Transverse colon (tissue), 4 donors: ENCODE data around the gene GPC6.

Experiments used
- CTCF ChIP-seq, 5 experiments: fragments of 200-600 bp in 3 of 5; fragments of 450-650 bp in 2 of 5; sonication (generic) in 3 of 5; IDR thresholded peaks; 1 replicate in 2 of 5; 2 replicates in 3 of 5; pipeline ENCODE4 v1.5.1; 2016 to 2017; ENCODE audit warnings: antibody characterized with exemption in 5 of 5, inconsistent platforms in 3 of 5, mild to moderate bottlenecking in 2 of 5, moderate library complexity in 1 of 5
- EP300 ChIP-seq: sonication (generic); formaldehyde crosslinking; IDR thresholded peaks from one replicate; pipeline ENCODE4 v1.6.1; 2017; ENCODE audit warnings: antibody characterized with exemption, low read depth
- POLR2A ChIP-seq: fragments of 450-650 bp; IDR thresholded peaks from one replicate; pipeline ENCODE4 v1.6.1; 2016; ENCODE audit warnings: antibody characterized with exemption, mild to moderate bottlenecking, moderate library complexity
- POLR2AphosphoS5 ChIP-seq, 3 donors: sonication (generic); formaldehyde crosslinking; IDR thresholded peaks; one replicate each; pipeline ENCODE4 v1.6.1; 2016; ENCODE audit warnings: antibody characterized with exemption in 3 of 3

GRCh38 chr13:93511011-93511410 is 284.4 kb downstream of the GPC6 start:
- no peak for TF ChIP-seq CTCF (IDR thresholded peaks at IDR 0.05)
- TF ChIP-seq POLR2A, result no peak
- TF ChIP-seq POLR2AphosphoS5 (IDR thresholded peaks at IDR 0.05), result no peak
- TF ChIP-seq EP300, result no peak
